OCI-LY1 (cell line): ENCODE measurements around the gene PSTPIP2.

Experiments used
- H2AFZ ChIP-seq: fragments of 200-600 bp; sonication (generic), shearing (Covaris generic); 2 replicates; pipeline ENCODE4 v1.6.0; 2014; ENCODE audit warnings: antibody characterized with exemption, mild to moderate bottlenecking, low read length
- H3F3A ChIP-seq: fragments of 200-600 bp; sonication (generic), shearing (Covaris generic); 2 replicates; pipeline ENCODE4 v1.6.0; 2014; ENCODE audit warnings: mild to moderate bottlenecking, antibody characterized with exemption, low read length, moderate library complexity; ENCODE audit not compliant: insufficient read depth
- H3K27ac ChIP-seq: fragments of 200-600 bp; sonication (generic); 2 replicates; pipeline ENCODE4 v1.5.1; 2014; ENCODE audit warnings: low read length, mixed run types, mild to moderate bottlenecking, low read depth; ENCODE audit not compliant: poor library complexity, severe bottlenecking
- H3K27me3 ChIP-seq: fragments of 200-600 bp; sonication (generic); 2 replicates; pipeline ENCODE4 v1.6.0; 2014; ENCODE audit warnings: antibody characterized with exemption, mild to moderate bottlenecking, low read length, moderate library complexity; ENCODE audit not compliant: insufficient read depth
- H3K36me3 ChIP-seq: fragments of 200-600 bp; sonication (generic); 2 replicates; pipeline ENCODE4 v1.6.1; 2014; ENCODE audit warnings: mild to moderate bottlenecking, antibody characterized with exemption, low read length, moderate library complexity, mixed read lengths; ENCODE audit not compliant: insufficient read depth
- H3K4me1 ChIP-seq: fragments of 200-600 bp; sonication (generic); 2 replicates; pipeline ENCODE4 v1.5.1; 2014; ENCODE audit warnings: mild to moderate bottlenecking, low read length, moderate library complexity; ENCODE audit not compliant: insufficient read depth, severe bottlenecking
- H3K4me2 ChIP-seq: fragments of 200-600 bp; sonication (generic), shearing (Covaris generic); 2 replicates; pipeline ENCODE4 v1.6.1; 2014; ENCODE audit warnings: low read length
- H3K4me3 ChIP-seq: fragments of 200-600 bp; sonication (generic); 2 replicates; pipeline ENCODE4 v1.5.1; 2014; ENCODE audit warnings: low read length, low read depth, mild to moderate bottlenecking, mixed read lengths; ENCODE audit not compliant: poor library complexity, severe bottlenecking
- H3K79me2 ChIP-seq: fragments of 200-600 bp; shearing (Covaris generic); 2 replicates; pipeline ENCODE4 v1.6.1; 2016; ENCODE audit warnings: mixed run types, low read length, mixed read lengths; ENCODE audit not compliant: insufficient read depth
- H3K9ac ChIP-seq: fragments of 200-600 bp; sonication (generic), shearing (Covaris generic); 2 replicates; pipeline ENCODE4 v1.6.1; 2014; ENCODE audit warnings: mild to moderate bottlenecking, low read length, mixed read lengths
- H3K9me2 ChIP-seq: fragments of 200-600 bp; sonication (generic), shearing (Covaris generic); 2 replicates; pipeline ENCODE4 v1.6.1; 2014; ENCODE audit warnings: low read depth, mild to moderate bottlenecking, low read length, mixed read lengths
- H3K9me3 ChIP-seq: fragments of 200-600 bp; shearing (Covaris generic); 2 replicates; pipeline ENCODE4 v1.6.1; 2014; ENCODE audit warnings: low read length, mixed read lengths
- H4K20me1 ChIP-seq: fragments of 200-600 bp; sonication (generic), shearing (Covaris generic); 2 replicates; pipeline ENCODE4 v1.6.0; 2016; ENCODE audit warnings: mild to moderate bottlenecking, low read length; ENCODE audit not compliant: insufficient read depth
- CTCF ChIP-seq: fragments of 200-600 bp; sonication (generic), shearing (Covaris generic); IDR thresholded peaks from 2 replicates; pipeline ENCODE4 v1.5.1; 2017; ENCODE audit warnings: mild to moderate bottlenecking, antibody characterized with exemption, low read length, moderate library complexity, mixed read lengths
- EZH2 ChIP-seq: fragments of 200-600 bp; sonication (generic), shearing (Covaris generic); IDR thresholded peaks from 2 replicates; pipeline ENCODE4 v1.8.0; 2017; ENCODE audit warnings: borderline replicate concordance, mixed run types, mild to moderate bottlenecking, antibody characterized with exemption, low read length, moderate library complexity, mixed read lengths

Gene PSTPIP2

GRCh38 chr18:46109386-46109785 is 37.3 kb upstream of the PSTPIP2 start:
- Histone ChIP-seq H3K27me3 (no peaks in the 10 kb centered on the region), H3K4me1 (peaks cover 16% of the 10 kb centered on the region), H3K4me3 (no peak overlapping the region), H3K9ac (no peak overlapping the region), H2AFZ (no peak overlapping the region), H4K20me1 (no peaks in the 10 kb centered on the region), H3K36me3 (peaks cover 52% of the 10 kb centered on the region), H3F3A (no peaks in the 10 kb centered on the region), H3K9me3 (no peaks in the 10 kb centered on the region), H3K4me2 (no peak overlapping the region), H3K79me2 (peaks cover 14% of the 10 kb centered on the region), H3K27ac (no peak overlapping the region), H3K9me2 (no peaks in the 10 kb centered on the region)
- TF ChIP-seq EZH2 = no peak
- no peak for TF ChIP-seq CTCF

- H3K27ac ChIP-seq = peak within 1 kb of the TSS; percentile 26
- peak within 1 kb of the TSS; percentile 93 for H3K9ac ChIP-seq
- no peaks in the 10 kb centered on the region for H3K9me3 ChIP-seq
- H4K20me1 ChIP-seq = no peaks in the 10 kb centered on the region
- TF ChIP-seq CTCF (no peak), EZH2 (no peak)
- H3K79me2 ChIP-seq = peaks cover 15% of the 10 kb centered on the region
- no peaks in the 10 kb centered on the region for H3K9me2 ChIP-seq
- H3K4me3 ChIP-seq = peak within 1 kb of the TSS; percentile 96
- H3K36me3 ChIP-seq = peaks cover 27% of the 10 kb centered on the region
- H3K4me2 ChIP-seq = peak within 1 kb of the TSS; percentile 98
- no peaks in the 10 kb centered on the region for H3K27me3 ChIP-seq
- H3F3A ChIP-seq = no peaks in the 10 kb centered on the region
- peaks cover 21% of the 10 kb centered on the region for H3K4me1 ChIP-seq
- peak within 1 kb of the TSS; percentile 72 for H2AFZ ChIP-seq
These were observed 32.3 kb upstream of the PSTPIP2 start, which contains the start of gene HAUS1 for GRCh38 chr18:46104128-46104911. Gene HAUS1, plus strand, starts transcription at chr18:46104385. Its CDS starts 27 bp downstream, at chr18:46104412.

GRCh38 chr18:46099463-46099862 is 27.4 kb upstream of the PSTPIP2 start:
- H2AFZ ChIP-seq = no peak overlapping the region
- no peaks in the 10 kb centered on the region for H3K9me3 ChIP-seq
- no peaks in the 10 kb centered on the region for H3K9me2 ChIP-seq
- no peaks in the 10 kb centered on the region for H3K27me3 ChIP-seq
- H3K9ac ChIP-seq = no peak overlapping the region
- no peak overlapping the region for H3K4me2 ChIP-seq
- H3K4me3 ChIP-seq = no peak overlapping the region
- no peak overlapping the region for H3K27ac ChIP-seq
- H3F3A ChIP-seq = no peaks in the 10 kb centered on the region
- no peak for TF ChIP-seq EZH2
- no peak for TF ChIP-seq CTCF
- H4K20me1 ChIP-seq = peaks cover 2% of the 10 kb centered on the region; the same call in 1 of the 2 replicates
- peaks cover 36% of the 10 kb centered on the region for H3K79me2 ChIP-seq
- peaks cover 35% of the 10 kb centered on the region for H3K4me1 ChIP-seq
- peaks cover 22% of the 10 kb centered on the region for H3K36me3 ChIP-seq
